ENCODE results near the gene GPHN.

GRCh38 chr14:67129768-67130167 lies 621.8 kb downstream of the GPHN start:
- TF ChIP-seq, protein P1, sequence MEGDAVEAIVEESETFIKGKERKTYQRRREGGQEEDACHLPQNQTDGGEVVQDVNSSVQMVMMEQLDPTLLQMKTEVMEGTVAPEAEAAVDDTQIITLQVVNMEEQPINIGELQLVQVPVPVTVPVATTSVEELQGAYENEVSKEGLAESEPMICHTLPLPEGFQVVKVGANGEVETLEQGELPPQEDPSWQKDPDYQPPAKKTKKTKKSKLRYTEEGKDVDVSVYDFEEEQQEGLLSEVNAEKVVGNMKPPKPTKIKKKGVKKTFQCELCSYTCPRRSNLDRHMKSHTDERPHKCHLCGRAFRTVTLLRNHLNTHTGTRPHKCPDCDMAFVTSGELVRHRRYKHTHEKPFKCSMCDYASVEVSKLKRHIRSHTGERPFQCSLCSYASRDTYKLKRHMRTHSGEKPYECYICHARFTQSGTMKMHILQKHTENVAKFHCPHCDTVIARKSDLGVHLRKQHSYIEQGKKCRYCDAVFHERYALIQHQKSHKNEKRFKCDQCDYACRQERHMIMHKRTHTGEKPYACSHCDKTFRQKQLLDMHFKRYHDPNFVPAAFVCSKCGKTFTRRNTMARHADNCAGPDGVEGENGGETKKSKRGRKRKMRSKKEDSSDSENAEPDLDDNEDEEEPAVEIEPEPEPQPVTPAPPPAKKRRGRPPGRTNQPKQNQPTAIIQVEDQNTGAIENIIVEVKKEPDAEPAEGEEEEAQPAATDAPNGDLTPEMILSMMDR (IDR thresholded peaks at IDR 0.05) = no peak
- TF ChIP-seq POLR2A (IDR thresholded peaks at IDR 0.05) = no peak

Data from thyroid gland (tissue), 4 donors.